ENCODE data around the gene COX5A. TPM values are rescaled to one million over a fixed set of nuclear protein-coding genes. Genes with fewer than 3 reads are reported as not detected.

COX5A gene
- total and polyA plus RNA-seq, 2 of the 13 experiments (the other 11 are each of a cell fraction or from before 2014, with no cell fraction given) = 158 to 218 TPM

DNA sequence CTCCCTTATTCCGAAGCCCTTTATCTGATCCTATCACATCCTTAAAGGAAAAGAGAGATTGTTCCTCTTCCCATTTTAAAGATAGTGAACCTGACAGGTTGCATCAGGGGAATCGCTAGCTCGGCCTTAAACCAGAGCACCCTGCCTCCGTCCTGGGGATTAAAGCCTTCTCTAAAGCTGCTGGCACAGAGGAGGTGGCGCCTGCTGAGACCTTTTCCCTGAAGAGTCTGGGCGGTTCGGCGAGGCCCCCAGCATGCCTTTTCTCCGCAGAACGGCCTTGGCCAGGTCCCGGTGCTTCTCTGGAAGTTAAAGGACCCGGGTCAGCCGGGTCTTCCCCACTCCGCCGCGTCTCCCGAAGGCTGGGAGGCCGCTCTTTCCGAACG lies 31.8 kb downstream of the COX5A start (continued):
- TF ChIP-seq, protein P1, sequence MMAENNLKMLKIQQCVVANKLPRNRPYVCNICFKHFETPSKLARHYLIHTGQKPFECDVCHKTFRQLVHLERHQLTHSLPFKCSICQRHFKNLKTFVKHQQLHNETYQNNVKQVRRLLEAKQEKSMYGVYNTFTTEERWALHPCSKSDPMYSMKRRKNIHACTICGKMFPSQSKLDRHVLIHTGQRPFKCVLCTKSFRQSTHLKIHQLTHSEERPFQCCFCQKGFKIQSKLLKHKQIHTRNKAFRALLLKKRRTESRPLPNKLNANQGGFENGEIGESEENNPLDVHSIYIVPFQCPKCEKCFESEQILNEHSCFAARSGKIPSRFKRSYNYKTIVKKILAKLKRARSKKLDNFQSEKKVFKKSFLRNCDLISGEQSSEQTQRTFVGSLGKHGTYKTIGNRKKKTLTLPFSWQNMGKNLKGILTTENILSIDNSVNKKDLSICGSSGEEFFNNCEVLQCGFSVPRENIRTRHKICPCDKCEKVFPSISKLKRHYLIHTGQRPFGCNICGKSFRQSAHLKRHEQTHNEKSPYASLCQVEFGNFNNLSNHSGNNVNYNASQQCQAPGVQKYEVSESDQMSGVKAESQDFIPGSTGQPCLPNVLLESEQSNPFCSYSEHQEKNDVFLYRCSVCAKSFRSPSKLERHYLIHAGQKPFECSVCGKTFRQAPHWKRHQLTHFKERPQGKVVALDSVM (CRISPR knock-in tag; IDR thresholded peaks at IDR 0.05) = 0 out of 2 replicates have a peak, but pooled peaks have one; percentile 5
- TF ChIP-seq PITX1 (CRISPR knock-in tag; IDR thresholded peaks at IDR 0.05) (peak; percentile 42; the same call in 1 of the 2 replicates), ZGPAT (CRISPR knock-in tag; IDR thresholded peaks at IDR 0.05) (no peak), ZNF430 (CRISPR knock-in tag; IDR thresholded peaks at IDR 0.05) (no peak), ZNF34 (CRISPR knock-in tag; IDR thresholded peaks at IDR 0.05; ENCODE audit: borderline replicate concordance) (no peak), ZNF451 (CRISPR knock-in tag; IDR thresholded peaks at IDR 0.05) (no peak), ZSCAN30 (CRISPR knock-in tag; IDR thresholded peaks at IDR 0.05) (0 out of 2 replicates have a peak, but pooled peaks have one; percentile 26), HES4 (CRISPR knock-in tag; IDR thresholded peaks at IDR 0.05; ENCODE audit: borderline replicate concordance) (no peak), HNRNPL (IDR thresholded peaks at IDR 0.05; ENCODE audit: low read depth, low read length) (no peak), CENPX (CRISPR knock-in tag; IDR thresholded peaks at IDR 0.05) (no peak), PAWR (CRISPR knock-in tag; IDR thresholded peaks at IDR 0.05; ENCODE audit: borderline replicate concordance) (no peak), ZNF674 (CRISPR knock-in tag; IDR thresholded peaks at IDR 0.05; ENCODE audit: low read depth) (no peak), ZNF878 (CRISPR knock-in tag; IDR thresholded peaks at IDR 0.05) (no peak), NFE2 (CRISPR knock-in tag; IDR thresholded peaks at IDR 0.05) (no peak), ZNF567 (CRISPR knock-in tag; IDR thresholded peaks at IDR 0.05; ENCODE audit: borderline replicate concordance) (0 out of 2 replicates have a peak, but pooled peaks have one; percentile 22), ZNF784 (CRISPR knock-in tag; IDR thresholded peaks at IDR 0.05; ENCODE audit: borderline replicate concordance) (no peak), ONECUT2 (CRISPR knock-in tag; IDR thresholded peaks at IDR 0.05) (no peak), ZNF383 (CRISPR knock-in tag; IDR thresholded peaks at IDR 0.05; ENCODE audit: borderline replicate concordance) (no peak), ZNF780A (CRISPR knock-in tag; IDR thresholded peaks at IDR 0.05) (no peak), ZFYVE20 (CRISPR knock-in tag; IDR thresholded peaks at IDR 0.05; ENCODE audit: borderline replicate concordance, low read depth) (no peak)
- TF ChIP-seq, protein P2, sequence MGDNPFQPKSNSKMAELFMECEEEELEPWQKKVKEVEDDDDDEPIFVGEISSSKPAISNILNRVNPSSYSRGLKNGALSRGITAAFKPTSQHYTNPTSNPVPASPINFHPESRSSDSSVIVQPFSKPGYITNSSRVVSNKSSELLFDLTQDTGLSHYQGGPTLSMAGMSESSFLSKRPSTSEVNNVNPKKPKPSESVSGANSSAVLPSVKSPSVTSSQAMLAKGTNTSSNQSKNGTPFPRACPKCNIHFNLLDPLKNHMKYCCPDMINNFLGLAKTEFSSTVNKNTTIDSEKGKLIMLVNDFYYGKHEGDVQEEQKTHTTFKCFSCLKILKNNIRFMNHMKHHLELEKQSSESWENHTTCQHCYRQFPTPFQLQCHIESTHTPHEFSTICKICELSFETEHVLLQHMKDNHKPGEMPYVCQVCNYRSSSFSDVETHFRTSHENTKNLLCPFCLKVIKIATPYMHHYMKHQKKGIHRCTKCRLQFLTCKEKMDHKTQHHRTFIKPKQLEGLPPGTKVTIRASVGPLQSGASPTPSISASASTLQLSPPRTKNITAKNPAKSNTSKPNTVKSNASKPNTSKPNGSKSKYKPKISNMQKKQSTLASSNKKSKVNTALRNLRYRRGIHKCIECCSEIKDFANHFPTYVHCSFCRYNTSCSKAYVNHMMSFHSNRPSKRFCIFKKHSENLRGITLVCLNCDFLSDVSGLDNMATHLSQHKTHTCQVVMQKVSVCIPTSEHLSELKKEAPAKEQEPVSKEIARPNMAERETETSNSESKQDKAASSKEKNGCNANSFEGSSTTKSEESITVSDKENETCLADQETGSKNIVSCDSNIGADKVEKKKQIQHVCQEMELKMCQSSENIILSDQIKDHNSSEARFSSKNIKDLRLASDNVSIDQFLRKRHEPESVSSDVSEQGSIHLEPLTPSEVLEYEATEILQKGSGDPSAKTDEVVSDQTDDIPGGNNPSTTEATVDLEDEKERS (CRISPR knock-in tag; IDR thresholded peaks at IDR 0.05) = no peak

Data from HepG2 (cell line).